Measurements from ENCODE around the gene ALOX5.
"Not testable (repeated sequence)": the region's sequence is repeated elsewhere in the genome, so short reads cannot be mapped to it uniquely, and the experiment has no call there.

The ALOX5 gene

GRCh38 chr10:45373003-45373575, 927 bp upstream of the ALOX5 start:
- in situ Hi-C loops (cut with MboI; ENCODE audit: low sequenced_read_pairs) = no loop called here

- in situ Hi-C loops (cut with MboI; ENCODE audit: low sequenced_read_pairs) = no loop called here
Observed at GRCh38 chr10:45374350-45375052, 485 bp downstream of the ALOX5 start.

- in situ Hi-C loops (cut with MboI; ENCODE audit: low sequenced_read_pairs) = no loop called here
Observed at GRCh38 chr10:45375101-45375500, 1.1 kb downstream of the ALOX5 start.

GRCh38 chr10:45375716-45376231, 1.8 kb downstream of the ALOX5 start:
- in situ Hi-C loops (cut with MboI; ENCODE audit: low sequenced_read_pairs) = no loop called here

- in situ Hi-C loops (cut with MboI; ENCODE audit: low sequenced_read_pairs) = no loop called here
Observed at GRCh38 chr10:45376371-45376801, 2.4 kb downstream of the ALOX5 start.

GRCh38 chr10:45377321-45377720, 3.3 kb downstream of the ALOX5 start:
- in situ Hi-C loops (cut with MboI; ENCODE audit: low sequenced_read_pairs) = no loop called here

GRCh38 chr10:45377858-45378257, 3.8 kb downstream of the ALOX5 start:
- in situ Hi-C loops (cut with MboI; ENCODE audit: low sequenced_read_pairs) = no loop called here

GRCh38 chr10:45378914-45379726, 5.1 kb downstream of the ALOX5 start:
- in situ Hi-C loops (cut with MboI; ENCODE audit: low sequenced_read_pairs) = no loop called here

GRCh38 chr10:45379891-45380540, 6.0 kb downstream of the ALOX5 start:
- in situ Hi-C loops (cut with MboI; ENCODE audit: low sequenced_read_pairs) = no loop called here

- in situ Hi-C loops (cut with MboI; ENCODE audit: low sequenced_read_pairs) = no loop called here
Observed at GRCh38 chr10:45380903-45381620, 7.0 kb downstream of the ALOX5 start.

- in situ Hi-C loops (cut with MboI; ENCODE audit: low sequenced_read_pairs) = no loop called here
Observed at GRCh38 chr10:45382591-45382990, 8.6 kb downstream of the ALOX5 start.

GRCh38 chr10:45383682-45384330, 9.8 kb downstream of the ALOX5 start:
- in situ Hi-C loops (cut with MboI; ENCODE audit: low sequenced_read_pairs) = no loop called here

GRCh38 chr10:45386657-45387056, 12.6 kb downstream of the ALOX5 start:
- in situ Hi-C loops (cut with MboI; ENCODE audit: low sequenced_read_pairs) = no loop called here

- in situ Hi-C loops (cut with MboI; ENCODE audit: low sequenced_read_pairs) = no loop called here
Observed at GRCh38 chr10:45387096-45387893, 13.3 kb downstream of the ALOX5 start.

- in situ Hi-C loops (cut with MboI; ENCODE audit: low sequenced_read_pairs) = not testable (repeated sequence)
Observed at GRCh38 chr10:45389671-45390070, 15.7 kb downstream of the ALOX5 start.

GRCh38 chr10:45391636-45392035, 17.6 kb downstream of the ALOX5 start:
- in situ Hi-C loops (cut with MboI; ENCODE audit: low sequenced_read_pairs) = not testable (repeated sequence)

GRCh38 chr10:45395554-45395953, 21.5 kb downstream of the ALOX5 start:
- in situ Hi-C loops (cut with MboI; ENCODE audit: low sequenced_read_pairs) = no loop called here

GRCh38 chr10:45398595-45398994, 24.6 kb downstream of the ALOX5 start:
- in situ Hi-C loops (cut with MboI; ENCODE audit: low sequenced_read_pairs) = no loop called here

- in situ Hi-C loops (cut with MboI; ENCODE audit: low sequenced_read_pairs) = no loop called here
Observed at GRCh38 chr10:45399113-45399512, 25.1 kb downstream of the ALOX5 start.

All from HL-60/S4 treated with retinoic acid at 250 ng/mL for 4 days and 3 days (cell line).